ENCODE results near the gene MYO15A.
A peak's percentile ranks its signal among the peaks of the same experiment; 100 is the strongest.

Gene MYO15A

GRCh38 chr17:18143044-18143936, 34.7 kb downstream of the MYO15A start:
- DNase-seq (ENCODE audit: low read depth in 1 of 2, low spot score in 1 of 2) = peak in 1 of 2 experiments; percentile 52
- in situ Hi-C loops (cut with HindIII; ENCODE audit: low pct_unique_long_range_greater_than_20kb, low sequenced_read_pairs) = no loop called here
- TF ChIP-seq JUND (IDR thresholded peaks at IDR 0.05; ENCODE audit: low read depth) = no peak

GRCh38 chr17:18144261-18144660, 35.7 kb downstream of the MYO15A start:
- TF ChIP-seq JUND (IDR thresholded peaks at IDR 0.05; ENCODE audit: low read depth) = no peak
- no peak for DNase-seq (ENCODE audit: low read depth in 1 of 2, low spot score in 1 of 2)
- in situ Hi-C loops (cut with HindIII; ENCODE audit: low pct_unique_long_range_greater_than_20kb, low sequenced_read_pairs) = no loop called here

- DNase-seq (ENCODE audit: low read depth in 1 of 2, low spot score in 1 of 2) = no peak
- in situ Hi-C loops (cut with HindIII; ENCODE audit: low pct_unique_long_range_greater_than_20kb, low sequenced_read_pairs) = no loop called here
- TF ChIP-seq JUND (IDR thresholded peaks at IDR 0.05; ENCODE audit: low read depth) = no peak
These were observed 36.3 kb downstream of the MYO15A start for GRCh38 chr17:18144855-18145254.

GRCh38 chr17:18145811-18146210, 37.3 kb downstream of the MYO15A start:
- no peak for DNase-seq (ENCODE audit: low read depth in 1 of 2, low spot score in 1 of 2)
- TF ChIP-seq JUND (IDR thresholded peaks at IDR 0.05; ENCODE audit: low read depth) = no peak
- in situ Hi-C loops (cut with HindIII; ENCODE audit: low pct_unique_long_range_greater_than_20kb, low sequenced_read_pairs) = no loop called here

GRCh38 chr17:18146259-18146658, 37.7 kb downstream of the MYO15A start:
- in situ Hi-C loops (cut with HindIII; ENCODE audit: low pct_unique_long_range_greater_than_20kb, low sequenced_read_pairs) = no loop called here
- TF ChIP-seq JUND (IDR thresholded peaks at IDR 0.05; ENCODE audit: low read depth) = no peak
- DNase-seq (ENCODE audit: low read depth in 1 of 2, low spot score in 1 of 2) = no peak

GRCh38 chr17:18146980-18147379, 38.4 kb downstream of the MYO15A start:
- TF ChIP-seq JUND (IDR thresholded peaks at IDR 0.05; ENCODE audit: low read depth) = no peak
- in situ Hi-C loops (cut with HindIII; ENCODE audit: low pct_unique_long_range_greater_than_20kb, low sequenced_read_pairs) = no loop called here
- DNase-seq (ENCODE audit: low read depth in 1 of 2, low spot score in 1 of 2) = no peak

GRCh38 chr17:18148586-18148985, 40.0 kb downstream of the MYO15A start:
- in situ Hi-C loops (cut with HindIII; ENCODE audit: low pct_unique_long_range_greater_than_20kb, low sequenced_read_pairs) = no loop called here
- DNase-seq (ENCODE audit: low read depth in 1 of 2, low spot score in 1 of 2) = no peak
- TF ChIP-seq JUND (IDR thresholded peaks at IDR 0.05; ENCODE audit: low read depth) = no peak

- no peak for TF ChIP-seq JUND (IDR thresholded peaks at IDR 0.05; ENCODE audit: low read depth)
- no peak for DNase-seq (ENCODE audit: low read depth in 1 of 2, low spot score in 1 of 2)
- in situ Hi-C loops (cut with HindIII; ENCODE audit: low pct_unique_long_range_greater_than_20kb, low sequenced_read_pairs) = no loop called here
These were observed 42.7 kb downstream of the MYO15A start for GRCh38 chr17:18151290-18151689.

GRCh38 chr17:18155179-18155578, 46.6 kb downstream of the MYO15A start:
- in situ Hi-C loops (cut with HindIII; ENCODE audit: low pct_unique_long_range_greater_than_20kb, low sequenced_read_pairs) = no loop called here
- TF ChIP-seq JUND (IDR thresholded peaks at IDR 0.05; ENCODE audit: low read depth) = no peak
- no peak for DNase-seq (ENCODE audit: low read depth in 1 of 2, low spot score in 1 of 2)

GRCh38 chr17:18156171-18156975, 47.8 kb downstream of the MYO15A start:
- TF ChIP-seq JUND (IDR thresholded peaks at IDR 0.05; ENCODE audit: low read depth) = no peak
- DNase-seq (ENCODE audit: low read depth in 1 of 2, low spot score in 1 of 2) = peak in 1 of 2 experiments; percentile 32
- in situ Hi-C loops (cut with HindIII; ENCODE audit: low pct_unique_long_range_greater_than_20kb, low sequenced_read_pairs) = no loop called here

GRCh38 chr17:18156976-18157280, 48.4 kb downstream of the MYO15A start:
- TF ChIP-seq JUND (IDR thresholded peaks at IDR 0.05; ENCODE audit: low read depth) = no peak
- DNase-seq (ENCODE audit: low read depth in 1 of 2, low spot score in 1 of 2) = no peak
- in situ Hi-C loops (cut with HindIII; ENCODE audit: low pct_unique_long_range_greater_than_20kb, low sequenced_read_pairs) = no loop called here

GRCh38 chr17:18157354-18157985, 48.9 kb downstream of the MYO15A start:
- DNase-seq (ENCODE audit: low read depth in 1 of 2, low spot score in 1 of 2) = no peak
- TF ChIP-seq JUND (IDR thresholded peaks at IDR 0.05; ENCODE audit: low read depth) = no peak
- in situ Hi-C loops (cut with HindIII; ENCODE audit: low pct_unique_long_range_greater_than_20kb, low sequenced_read_pairs) = no loop called here
